Naive thymus-derived CD4-positive, alpha-beta T cell (primary cell): Measurements from ENCODE around the gene SNRNP35. TPM values are rescaled to one million over a fixed set of nuclear protein-coding genes. Genes with fewer than 3 reads are reported as not detected.
"Not testable (repeated sequence)": the region's sequence is repeated elsewhere in the genome, so short reads cannot be mapped to it uniquely, and the experiment has no call there.

Experiments
- ATAC-seq: fragments of 150-1000 bp; cut with Tn5 transposase; 2 replicates; pipeline ENCODE4 v1.10.0; 2021; ENCODE audit warnings: mild to moderate bottlenecking, moderate library complexity
- CTCF ChIA-PET: fragments of 350-600 bp; sonication (Branson Sonifier 250); formaldehyde crosslinking; loops from one replicate; lab custom pipeline; 2021; ENCODE audit warnings: antibody characterized with exemption; lab: Charles Lee
- POLR2A ChIA-PET: fragments of 350-600 bp; sonication (Branson Sonifier 250); formaldehyde crosslinking; loops from one replicate; lab custom pipeline; 2021; ENCODE audit warnings: antibody characterized with exemption, inconsistent platforms; lab: Charles Lee
- DNase-seq, 9 donors: peaks; one replicate each; pipeline versions ENCODE4 v3.0.0 to v3.0.0-alpha.2; 2020 to 2022; ENCODE audit warnings: mixed read lengths in 1 of 9
- H3K27ac ChIP-seq: one replicate; pipeline ENCODE4 v1.7.0; 2013; ENCODE audit warnings: mild to moderate bottlenecking, low read depth, low read length, moderate library complexity
- H3K27me3 ChIP-seq, 2 donors: one replicate each; pipeline ENCODE4 v1.7.0; 2013; ENCODE audit warnings: low read length in 2 of 2, mild to moderate bottlenecking in 2 of 2, moderate library complexity in 2 of 2; ENCODE audit not compliant: control insufficient read depth in 2 of 2, insufficient read depth in 2 of 2
- H3K36me3 ChIP-seq, 3 experiments: 1 replicate in 2 of 3; 2 replicates in 1 of 3; pipeline ENCODE4 v1.7.0; 2013; ENCODE audit warnings: low read length in 3 of 3, mild to moderate bottlenecking in 3 of 3, moderate library complexity in 1 of 3; ENCODE audit not compliant: insufficient read depth in 3 of 3, control insufficient read depth in 2 of 3
- H3K4me1 ChIP-seq, 2 donors: one replicate each; pipeline ENCODE4 v1.7.0; 2013; ENCODE audit warnings: low read length in 2 of 2, mild to moderate bottlenecking in 2 of 2, moderate library complexity in 1 of 2; ENCODE audit not compliant: control insufficient read depth in 2 of 2, insufficient read depth in 2 of 2
- H3K4me3 ChIP-seq: 2 replicates; pipeline ENCODE4 v1.7.0; 2013; ENCODE audit warnings: mild to moderate bottlenecking, low read length
- H3K9me3 ChIP-seq, 3 experiments: 1 replicate in 2 of 3; 2 replicates in 1 of 3; pipeline ENCODE4 v1.7.0; 2013; ENCODE audit warnings: low read length in 3 of 3; ENCODE audit not compliant: control insufficient read depth in 2 of 3
- H3K27ac Mint-ChIP-seq, 9 donors: one replicate each; pipeline ENCODE4 v1.8.0; 2020 to 2022; ENCODE audit warnings: mixed read lengths in 9 of 9, mild to moderate bottlenecking in 8 of 9, moderate library complexity in 5 of 9, inconsistent platforms in 2 of 9
- H3K27me3 Mint-ChIP-seq, 5 donors: one replicate each; pipeline ENCODE4 v1.8.0; 2021 to 2022; ENCODE audit warnings: mixed read lengths in 5 of 5, mild to moderate bottlenecking in 1 of 5
- H3K36me3 Mint-ChIP-seq, 5 donors: one replicate each; pipeline ENCODE4 v1.8.0; 2020 to 2022; ENCODE audit warnings: mixed read lengths in 5 of 5, mild to moderate bottlenecking in 3 of 5, inconsistent platforms in 1 of 5
- H3K4me1 Mint-ChIP-seq, 7 donors: one replicate each; pipeline ENCODE4 v1.8.0; 2020 to 2022; ENCODE audit warnings: mixed read lengths in 7 of 7, mild to moderate bottlenecking in 3 of 7, inconsistent platforms in 1 of 7
- H3K4me3 Mint-ChIP-seq, 10 donors: one replicate each; pipeline ENCODE4 v1.8.0; 2020 to 2022; ENCODE audit warnings: mild to moderate bottlenecking in 10 of 10, mixed read lengths in 10 of 10, moderate library complexity in 6 of 10, inconsistent platforms in 2 of 10
- H3K9me3 Mint-ChIP-seq, 11 donors: one replicate each; pipeline ENCODE4 v1.8.0; 2020 to 2022; ENCODE audit warnings: mixed read lengths in 11 of 11, mild to moderate bottlenecking in 4 of 11, inconsistent platforms in 1 of 11, moderate library complexity in 1 of 11
- intact Hi-C, 2 donors: fragments of 100-400 bp; cut with micrococcal nuclease; formaldehyde crosslinking; loops; one replicate each; pipeline ENCODE4 v1.15.1; 2023
- polyA plus RNA-seq, 2 donors: library from polyadenylated mRNA; unstranded; fragments of 300-500 nt; fragmentation: Illumina TruSeq; gene quantifications; one replicate each; pipeline ENCODE4 v1.2.3, GENCODE V29; 2021
- total RNA-seq, 6 experiments: library from RNA in 5 of 6; stranded (reverse) in 5 of 6; gene quantifications; 1 replicate in 5 of 6; 2 replicates in 1 of 6; pipeline ENCODE4 v1.2.3 and lab custom pipeline; 2021 to 2026

The SNRNP35 gene
- total and polyA plus RNA-seq, 7 experiments from 2014 or later: 24.2 to 53.4 (median 35.1) TPM

GRCh38 chr12:123453165-123453564, 4.8 kb upstream of the SNRNP35 start:
- Histone ChIP-seq H3K4me1 (no peaks in the 10 kb centered on the region), H3K4me3 (no peak overlapping the region), H3K9me3 (no peaks in the 10 kb centered on the region), H3K27ac (no peak overlapping the region), H3K27me3 (no peaks in the 10 kb centered on the region), H3K36me3 (peaks cover 0 to 3% (median 0%) of the 10 kb centered on the region in 3 experiments)
- CTCF ChIA-PET: no interaction called here
- Mint-ChIP-seq H3K9me3 (peaks cover 0 to 5% (median 0%) of the 10 kb centered on the region in 11 donors), H3K27me3 (no peaks in the 10 kb centered on the region), H3K4me3 (no peak overlapping the region), H3K4me1 (peaks cover 0 to 18% (median 14%) of the 10 kb centered on the region in 7 donors), H3K27ac (peak overlapping the region in 2 of 9 donors; percentile 67 to 72), H3K36me3 (peaks cover 0 to 5% (median 0%) of the 10 kb centered on the region in 5 donors)
- ATAC-seq (no peak), DNase-seq (peak in 6 of 9 donors; percentile 45 to 80 (median 58))
- POLR2A ChIA-PET: no interaction called here
- intact Hi-C loops: no loop called here

- intact Hi-C loops, H3K27ac Mint-ChIP-seq: not testable (repeated sequence)
- POLR2A ChIA-PET: interaction anchor here (0.6 kb wide), 2 partner anchors 9 to 1935 kb away, joined by 3 to 5 read pairs; no protein-coding TSS in a partner anchor
These were observed 5.2 kb downstream of the SNRNP35 start for GRCh38 chr12:123463174-123463573.

GRCh38 chr12:123465084-123465483, 7.1 kb downstream of the SNRNP35 start:
- Mint-ChIP-seq H3K9me3 (no peaks in the 10 kb centered on the region), H3K4me3 (no peak overlapping the region), H3K4me1 (peaks cover 12 to 52% (median 38%) of the 10 kb centered on the region in 7 donors), H3K36me3 (peaks cover 0 to 32% (median 17%) of the 10 kb centered on the region in 5 donors), H3K27me3 (no peaks in the 10 kb centered on the region), H3K27ac (no peak overlapping the region)
- H3K4me3 ChIP-seq: no peak overlapping the region
- DNase-seq: no peak
- POLR2A ChIA-PET: interaction anchor here (2.7 kb wide), 1 partner anchor 9 kb away, joined by 15 read pairs; no protein-coding TSS in a partner anchor
- H3K27me3 ChIP-seq: no peaks in the 10 kb centered on the region
- no peak overlapping the region for H3K27ac ChIP-seq
- H3K9me3 ChIP-seq: no peaks in the 10 kb centered on the region
- ATAC-seq: no peak
- H3K4me1 ChIP-seq: peaks cover 1 to 7% of the 10 kb centered on the region in 2 donors
- intact Hi-C loops: no loop called here
- CTCF ChIA-PET: no interaction called here
- peaks cover 8 to 19% (median 11%) of the 10 kb centered on the region in 3 experiments for H3K36me3 ChIP-seq

More at GRCh38 chr12:123463174-123463573, 5.2 kb downstream of the SNRNP35 start:
- not testable (repeated sequence) for H3K4me3 ChIP-seq, H3K9me3 ChIP-seq, H3K27ac ChIP-seq, H3K27me3 ChIP-seq, H3K9me3 Mint-ChIP-seq, ATAC-seq, H3K27me3 Mint-ChIP-seq, DNase-seq
- H3K4me1 Mint-ChIP-seq: peaks cover 21 to 65% (median 41%) of the 10 kb centered on the region in 7 donors
- Histone ChIP-seq H3K4me1 (peaks cover 14 to 18% of the 10 kb centered on the region in 2 donors), H3K36me3 (peaks cover 8 to 21% (median 11%) of the 10 kb centered on the region in 3 experiments)
- CTCF ChIA-PET: interaction anchor here (0.7 kb wide), 1 partner anchor 41 kb away, joined by 4 read pairs; no protein-coding TSS in a partner anchor
- peaks cover 0 to 32% (median 20%) of the 10 kb centered on the region in 5 donors for H3K36me3 Mint-ChIP-seq
- H3K4me3 Mint-ChIP-seq: peak overlapping the region in 1 of 10 donors; percentile 56

GRCh38 chr12:123468786-123469185, 10.8 kb downstream of the SNRNP35 start:
- ChIA-PET POLR2A (interaction anchor here (0.6 to 1.7 kb wide), 3 partner anchors 9 to 422 kb away, joined by 3 to 4 read pairs (median 4); no protein-coding TSS in a partner anchor), CTCF (interaction anchor here (1.8 kb wide), 1 partner anchor 9 kb away, joined by 13 read pairs; no protein-coding TSS in a partner anchor)
- no peak overlapping the region for H3K4me3 Mint-ChIP-seq
- peak in 1 of 9 donors; percentile 4 for DNase-seq
- Histone ChIP-seq H3K27ac (no peak overlapping the region), H3K4me3 (no peak overlapping the region), H3K27me3 (no peaks in the 10 kb centered on the region), H3K4me1 (no peaks in the 10 kb centered on the region), H3K9me3 (no peaks in the 10 kb centered on the region), H3K36me3 (peaks cover 8 to 34% (median 11%) of the 10 kb centered on the region in 3 experiments)
- H3K27ac Mint-ChIP-seq: peak overlapping the region in 1 of 9 donors; percentile 45
- peaks cover 0 to 35% (median 18%) of the 10 kb centered on the region in 7 donors for H3K4me1 Mint-ChIP-seq
- no peaks in the 10 kb centered on the region for H3K9me3 Mint-ChIP-seq
- intact Hi-C loops: no loop called here
- H3K27me3 Mint-ChIP-seq: no peaks in the 10 kb centered on the region
- peaks cover 5 to 43% (median 14%) of the 10 kb centered on the region in 5 donors for H3K36me3 Mint-ChIP-seq
- ATAC-seq: peak; percentile 75

GRCh38 chr12:123469978-123470377, 12.0 kb downstream of the SNRNP35 start:
- H3K36me3 Mint-ChIP-seq: peaks cover 5 to 39% (median 15%) of the 10 kb centered on the region in 5 donors

GRCh38 chr12:123471374-123472068, 13.6 kb downstream of the SNRNP35 start:
- Mint-ChIP-seq H3K9me3 (no peaks in the 10 kb centered on the region), H3K27ac (peak overlapping the region in 7 of 9 donors; percentile 43 to 98 (median 52)), H3K4me1 (peaks cover 13 to 38% (median 22%) of the 10 kb centered on the region in 7 donors), H3K36me3 (peaks cover 7 to 24% (median 12%) of the 10 kb centered on the region in 5 donors), H3K4me3 (no peak overlapping the region), H3K27me3 (no peaks in the 10 kb centered on the region)
- ATAC-seq (no peak), DNase-seq (peak in 1 of 9 donors; percentile 2)
- Histone ChIP-seq H3K27me3 (no peaks in the 10 kb centered on the region), H3K4me3 (no peak overlapping the region), H3K36me3 (peaks cover 0 to 19% (median 4%) of the 10 kb centered on the region in 3 experiments), H3K27ac (no peak overlapping the region), H3K9me3 (no peaks in the 10 kb centered on the region), H3K4me1 (peaks cover 0 to 18% of the 10 kb centered on the region in 2 donors)
- ChIA-PET CTCF (no interaction called here), POLR2A (interaction anchor here (0.8 kb wide), 1 partner anchor 14 kb away, joined by 3 read pairs; the partner anchor contains the start of gene SNRNP35)
- intact Hi-C loops: no loop called here

More at GRCh38 chr12:123469978-123470377, 12.0 kb downstream of the SNRNP35 start:
- ATAC-seq (no peak), DNase-seq (no peak)
- Mint-ChIP-seq H3K27ac (peak overlapping the region in 1 of 9 donors; percentile 21), H3K27me3 (no peaks in the 10 kb centered on the region), H3K9me3 (no peaks in the 10 kb centered on the region), H3K4me3 (no peak overlapping the region), H3K4me1 (peaks cover 7 to 41% (median 24%) of the 10 kb centered on the region in 7 donors)
- no peak overlapping the region for H3K27ac ChIP-seq
- no peaks in the 10 kb centered on the region for H3K27me3 ChIP-seq
- intact Hi-C loops: no loop called here
- H3K4me1 ChIP-seq: peaks cover 0 to 9% of the 10 kb centered on the region in 2 donors
- H3K4me3 ChIP-seq: no peak overlapping the region
- CTCF ChIA-PET: interaction anchor here (0.7 to 1.8 kb wide), 2 partner anchors 10 to 112 kb away, joined by 3 to 13 read pairs; no protein-coding TSS in a partner anchor
- POLR2A ChIA-PET: interaction anchor here (0.8 to 1.4 kb wide), 2 partner anchors 10 to 12 kb away, joined by 5 to 9 read pairs; partner anchors contain the start of gene SNRNP35
- no peaks in the 10 kb centered on the region for H3K9me3 ChIP-seq
- peaks cover 8 to 32% (median 11%) of the 10 kb centered on the region in 3 experiments for H3K36me3 ChIP-seq
